Epithelial cell of esophagus (primary cell): ENCODE measurements around the gene IZUMO4.
A peak's percentile ranks its signal among the peaks of the same experiment; 100 is the strongest.

ENCODE experiments used
- DNase-seq: peaks from one replicate; pipeline ENCODE4 v3.0.0; 2010; ENCODE audit warnings: low read depth
- H3K4me3 ChIP-seq: 2 replicates; pipeline ENCODE4 v1.5.1; 2011; ENCODE audit warnings: mild to moderate bottlenecking, low read length, control low read depth
- CTCF ChIP-seq: IDR thresholded peaks from 2 replicates; pipeline ENCODE4 v1.5.1; 2011; ENCODE audit warnings: low read depth, mild to moderate bottlenecking, low read length, control low read depth, inconsistent platforms; ENCODE audit not compliant: insufficient read depth; ENCODE audit errors: missing control alignments

The IZUMO4 gene

GRCh38 chr19:2055931-2056836 is 40.5 kb upstream of the IZUMO4 start:
- H3K4me3 ChIP-seq = no peak overlapping the region
- TF ChIP-seq CTCF = no peak
- peak; percentile 51 for DNase-seq

GRCh38 chr19:2056837-2057192 is 39.9 kb upstream of the IZUMO4 start:
- H3K4me3 ChIP-seq = no peak overlapping the region
- no peak for TF ChIP-seq CTCF
- no peak for DNase-seq

- no peak for DNase-seq
- no peak for TF ChIP-seq CTCF
- no peak overlapping the region for H3K4me3 ChIP-seq
These were observed 38.9 kb upstream of the IZUMO4 start for GRCh38 chr19:2057484-2058469.

DNA sequence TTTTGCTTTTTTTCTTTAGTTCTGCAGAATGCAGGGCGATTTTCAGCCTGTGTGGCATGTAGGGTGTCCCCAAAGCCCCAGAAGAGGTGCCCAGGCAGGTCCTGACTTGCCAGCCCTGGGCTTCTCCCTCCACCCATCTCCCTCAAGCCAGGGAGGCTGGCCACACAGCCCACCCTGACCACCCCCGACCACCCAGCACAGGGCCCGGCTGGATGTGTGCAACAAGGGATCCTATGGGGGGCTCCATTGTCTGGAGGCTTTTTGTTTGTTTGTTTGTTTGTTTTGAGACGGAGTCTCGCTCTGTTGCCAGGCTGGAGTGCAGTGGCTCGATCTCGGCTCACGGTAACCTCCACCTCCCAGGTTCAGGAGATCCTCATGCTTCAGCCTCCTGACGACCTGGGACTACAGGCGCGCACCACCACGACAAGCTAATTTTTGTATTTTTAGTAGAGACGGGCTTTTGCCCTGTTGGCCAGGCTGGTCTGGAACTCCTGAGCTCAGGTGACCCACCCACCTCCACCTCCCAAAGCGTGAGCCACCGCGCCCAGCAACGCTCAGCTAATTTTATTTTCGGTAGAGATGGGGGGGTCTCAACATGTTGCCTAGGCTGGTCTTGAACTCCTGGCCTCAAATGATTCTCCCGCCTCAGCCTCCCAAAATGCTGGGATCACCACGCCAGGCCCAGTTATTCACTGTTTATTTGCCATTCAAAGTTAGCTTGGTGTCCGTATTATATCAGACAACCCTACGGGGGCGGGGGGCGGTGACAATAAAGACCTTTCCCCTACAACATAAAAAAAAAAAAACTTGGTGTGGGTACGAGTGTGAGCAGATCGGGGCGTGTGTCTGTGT is 37.9 kb upstream of the IZUMO4 start:
- no peak overlapping the region for H3K4me3 ChIP-seq
- TF ChIP-seq CTCF = no peak
- no peak for DNase-seq

DNA sequence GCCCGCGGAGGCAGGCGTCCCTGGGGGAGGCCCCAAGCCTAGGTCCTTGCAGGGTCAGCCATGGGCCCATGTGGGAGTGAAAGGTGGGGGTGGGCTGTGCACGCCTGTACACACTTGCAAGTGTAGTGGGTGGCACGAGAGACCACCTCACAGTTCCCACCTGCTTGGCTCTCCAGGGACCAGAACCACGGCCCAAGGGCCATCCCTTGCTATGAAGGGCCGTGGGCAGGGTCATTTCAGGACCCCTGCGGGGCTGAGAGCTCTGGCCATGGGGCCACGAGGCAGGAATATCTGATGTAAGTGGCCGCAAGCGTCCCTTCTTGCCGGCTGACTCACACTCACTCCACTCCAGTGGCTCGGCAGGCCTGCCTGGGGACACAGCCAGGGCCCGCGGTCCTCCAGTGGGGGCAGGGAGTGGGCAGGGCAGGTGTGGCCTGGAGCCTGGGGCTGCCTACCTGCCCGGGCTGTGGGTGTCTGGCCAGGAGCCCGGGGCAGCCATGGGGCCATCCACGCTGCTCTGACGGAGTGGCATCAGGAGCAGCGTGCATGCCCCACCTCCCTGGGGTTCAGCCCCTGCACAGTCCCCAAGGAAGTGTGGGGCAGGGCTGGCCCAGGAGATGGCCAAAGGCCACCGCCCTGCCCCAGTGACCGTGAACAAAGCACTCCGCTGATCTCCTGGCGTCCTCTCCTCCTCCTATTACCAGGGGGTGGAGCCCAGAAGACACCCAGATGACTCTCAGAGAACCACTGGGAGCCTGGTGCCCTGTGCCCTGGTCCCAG is 37.1 kb upstream of the IZUMO4 start:
- DNase-seq = peak; percentile 53
- no peak for TF ChIP-seq CTCF
- no peak overlapping the region for H3K4me3 ChIP-seq

GRCh38 chr19:2060884-2061494 is 35.7 kb upstream of the IZUMO4 start:
- peak overlapping the region; percentile 41 for H3K4me3 ChIP-seq
- peak; percentile 52 for DNase-seq
- no peak for TF ChIP-seq CTCF
